ES-I3 (cell line): ENCODE measurements around the gene FBXL7.
"Not testable (repeated sequence)": the region's sequence is repeated elsewhere in the genome, so short reads cannot be mapped to it uniquely, and the experiment has no call there.

Experiments used
- H3K36me3 ChIP-seq: 2 replicates; pipeline ENCODE4 v1.6.1; 2013; ENCODE audit warnings: mild to moderate bottlenecking, low read length, control low read depth, moderate library complexity; ENCODE audit not compliant: insufficient read depth
- H3K4me1 ChIP-seq: 2 replicates; pipeline ENCODE4 v1.6.1; 2013; ENCODE audit warnings: mild to moderate bottlenecking, control low read depth, low read length; ENCODE audit not compliant: insufficient read depth
- H3K9ac ChIP-seq: 2 replicates; pipeline ENCODE4 v1.6.1; 2013; ENCODE audit warnings: low read depth, mild to moderate bottlenecking, low read length, moderate library complexity
- H3K9me3 ChIP-seq: 2 replicates; pipeline ENCODE4 v1.6.1; 2013; ENCODE audit warnings: mild to moderate bottlenecking, low read length, moderate library complexity; ENCODE audit not compliant: control insufficient read depth, insufficient read depth

The FBXL7 gene

DNA sequence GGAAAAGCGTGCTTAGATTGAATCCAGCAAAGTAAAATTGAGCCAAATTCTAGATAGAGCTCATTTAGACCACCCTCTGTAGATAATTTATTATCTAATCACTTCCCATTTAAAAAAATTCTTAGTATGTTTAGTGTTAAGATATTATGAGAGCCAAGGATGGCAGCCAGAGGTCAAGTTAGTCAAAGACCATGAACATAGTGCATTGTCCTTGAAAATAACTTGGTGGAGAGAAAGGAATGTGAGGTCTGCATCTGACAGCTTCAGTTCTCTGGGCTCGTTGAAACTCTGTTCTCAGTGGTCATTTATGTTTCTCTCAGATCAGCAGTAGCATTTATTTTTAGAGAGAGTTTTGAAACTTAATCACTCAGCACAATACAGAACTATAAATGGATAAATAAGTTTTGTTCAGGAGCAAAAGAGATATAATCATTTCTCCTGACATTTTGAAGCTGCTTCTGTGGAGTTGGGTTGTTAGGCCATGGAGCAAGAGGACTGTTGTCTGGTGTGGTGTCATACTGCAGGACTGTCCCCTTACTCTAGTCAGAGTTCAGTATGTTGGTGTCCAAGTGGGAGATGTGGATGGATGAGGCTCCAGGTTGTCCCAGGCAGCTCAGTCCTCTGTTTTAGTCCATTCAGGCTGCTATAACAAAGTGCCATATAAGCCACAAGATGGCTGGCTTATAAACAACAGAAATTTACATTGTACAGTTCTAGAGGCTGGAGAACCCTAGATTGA, 337.7 kb downstream of the FBXL7 start:
- H3K36me3 ChIP-seq, result no peaks in the 10 kb centered on the region
- no peak overlapping the region for H3K9ac ChIP-seq
- H3K9me3 ChIP-seq, result 0 out of 2 replicates have a peak, but pooled peaks cover 2% of the 10 kb centered on the region
- H3K4me1 ChIP-seq, result peaks cover 8% of the 10 kb centered on the region; the same call in 1 of the 2 replicates

DNA sequence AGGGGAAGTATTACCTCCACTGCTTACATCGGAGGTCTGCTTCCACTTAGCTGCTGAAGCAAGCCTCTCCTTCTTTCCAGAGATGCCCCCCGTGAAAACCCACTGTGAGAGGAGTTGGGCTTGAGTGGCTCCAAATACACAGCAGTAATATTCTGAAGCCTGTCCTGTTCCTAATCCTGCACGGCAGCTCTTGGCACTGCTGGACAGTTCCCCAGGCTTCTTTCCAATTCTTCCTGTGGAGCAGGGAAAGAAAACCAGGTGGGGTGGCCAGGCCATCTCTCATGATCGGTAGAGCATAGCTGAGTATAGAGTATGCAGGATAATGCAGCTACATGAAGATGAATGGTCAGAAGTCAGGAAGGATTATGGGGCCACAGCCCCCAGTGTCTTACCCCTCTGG, 344.3 kb downstream of the FBXL7 start:
- 0 out of 2 replicates have a peak, but pooled peaks cover 2% of the 10 kb centered on the region for H3K9me3 ChIP-seq
- no peak overlapping the region for H3K9ac ChIP-seq
- H3K4me1 ChIP-seq, result no peaks in the 10 kb centered on the region
- no peaks in the 10 kb centered on the region for H3K36me3 ChIP-seq

DNA sequence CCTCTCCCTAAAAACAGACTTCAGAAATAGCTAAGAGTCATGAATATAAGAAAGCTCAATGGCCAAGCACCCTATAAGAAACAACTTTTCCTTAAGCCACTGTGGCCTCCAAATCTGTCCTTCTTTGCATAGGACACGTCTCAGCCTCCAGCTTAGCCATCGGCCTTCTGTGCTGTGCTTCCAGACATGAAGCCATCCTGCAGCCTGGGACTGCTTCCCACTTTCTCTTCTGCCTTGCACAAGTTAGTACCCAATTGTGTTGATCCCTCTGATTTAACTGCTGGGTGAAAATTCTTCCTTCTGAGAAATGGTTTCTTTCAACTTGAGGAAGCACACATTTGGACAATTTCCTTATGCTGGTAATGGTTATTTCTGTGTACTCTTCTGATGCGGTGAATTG, 344.9 kb downstream of the FBXL7 start:
- no peak overlapping the region for H3K9ac ChIP-seq
- no peaks in the 10 kb centered on the region for H3K36me3 ChIP-seq
- no peaks in the 10 kb centered on the region for H3K4me1 ChIP-seq

DNA sequence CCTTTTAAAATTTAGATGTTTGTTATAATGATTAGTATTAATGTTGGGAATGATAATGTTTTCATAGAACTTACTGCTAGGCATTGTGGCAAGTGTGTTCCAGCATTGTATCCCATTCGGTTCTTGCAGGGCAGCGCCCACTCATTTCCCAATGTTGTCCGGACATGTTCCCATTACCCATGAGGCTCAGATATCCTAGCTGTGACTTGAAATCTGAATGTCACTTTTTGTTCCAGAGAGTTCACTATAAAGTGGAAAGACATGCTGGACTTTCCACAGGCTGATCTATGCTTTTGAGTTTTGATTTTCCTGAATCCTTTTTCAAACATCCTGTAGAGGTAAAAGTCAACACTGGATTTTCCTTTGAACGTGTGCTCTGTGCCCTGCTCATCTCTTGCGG, 350.6 kb downstream of the FBXL7 start:
- Histone ChIP-seq H3K9ac (no peak overlapping the region), H3K4me1 (no peaks in the 10 kb centered on the region), H3K9me3 (no peaks in the 10 kb centered on the region), H3K36me3 (no peaks in the 10 kb centered on the region)

More for the DNA sequence above, 344.9 kb downstream of the FBXL7 start:
- 0 out of 2 replicates have a peak, but pooled peaks cover 2% of the 10 kb centered on the region for H3K9me3 ChIP-seq

DNA sequence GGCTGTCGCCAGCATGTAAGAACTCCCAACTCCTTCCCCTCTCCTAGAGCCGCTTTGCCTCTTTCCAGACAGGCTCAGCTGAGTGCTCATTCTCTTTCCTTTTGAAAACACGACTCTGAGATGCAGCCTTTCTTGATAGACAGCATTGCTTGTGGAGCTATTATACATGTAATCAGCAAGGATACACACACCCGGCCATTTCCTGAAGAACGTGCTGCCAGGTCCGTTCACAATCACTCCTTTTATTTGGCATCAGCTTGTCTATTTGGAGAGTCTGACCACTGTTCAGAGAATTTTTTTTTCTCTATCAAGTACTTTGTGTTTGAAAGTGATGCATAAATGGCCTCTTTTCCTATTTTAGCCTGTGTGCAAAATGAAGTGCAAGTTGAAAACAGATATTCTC, 351.0 kb downstream of the FBXL7 start:
- no peaks in the 10 kb centered on the region for H3K36me3 ChIP-seq
- no peak overlapping the region for H3K9ac ChIP-seq
- no peaks in the 10 kb centered on the region for H3K4me1 ChIP-seq
- H3K9me3 ChIP-seq, result no peaks in the 10 kb centered on the region

DNA sequence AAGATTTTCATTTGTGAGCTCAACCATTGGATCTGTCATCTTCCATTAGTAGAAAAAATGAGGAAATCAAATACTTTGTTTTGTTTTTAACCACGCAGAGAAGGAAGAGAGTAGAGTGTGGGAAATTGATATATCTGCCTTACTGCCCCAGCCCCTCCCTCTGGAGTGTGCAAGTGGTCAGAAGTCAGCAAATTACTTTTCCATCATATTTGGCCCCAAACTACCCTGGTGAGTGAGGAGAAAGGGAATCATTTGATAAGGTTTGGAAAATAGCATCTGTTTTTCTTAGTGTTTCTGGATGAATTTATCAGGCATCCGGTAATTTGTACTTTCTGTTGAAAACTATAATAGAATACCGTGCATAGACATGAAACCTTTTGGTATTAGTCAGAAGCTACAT, 352.2 kb downstream of the FBXL7 start:
- H3K9me3 ChIP-seq, result no peaks in the 10 kb centered on the region
- no peaks in the 10 kb centered on the region for H3K36me3 ChIP-seq
- no peak overlapping the region for H3K9ac ChIP-seq
- no peaks in the 10 kb centered on the region for H3K4me1 ChIP-seq

DNA sequence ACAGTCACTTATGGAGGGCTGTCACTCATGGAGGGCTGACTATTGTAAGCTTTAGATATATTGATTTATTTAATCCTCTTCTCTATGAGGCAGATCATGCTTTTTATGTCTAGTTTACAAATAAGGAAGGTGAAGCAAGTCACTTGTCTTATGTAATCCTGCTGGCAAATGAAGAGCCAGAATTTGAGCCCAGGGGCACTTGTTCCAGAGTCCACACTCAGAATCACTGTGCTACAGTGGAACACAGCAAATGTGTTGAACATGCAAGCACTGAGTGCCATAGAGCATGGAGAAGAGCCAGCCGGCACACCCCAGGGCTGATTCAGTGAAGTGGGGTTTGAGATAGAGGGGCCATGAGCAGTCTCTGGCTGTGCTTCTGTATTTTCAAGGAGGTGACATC, 353.0 kb downstream of the FBXL7 start:
- Histone ChIP-seq H3K4me1 (no peaks in the 10 kb centered on the region), H3K9ac (no peak overlapping the region), H3K9me3 (no peaks in the 10 kb centered on the region), H3K36me3 (no peaks in the 10 kb centered on the region)

DNA sequence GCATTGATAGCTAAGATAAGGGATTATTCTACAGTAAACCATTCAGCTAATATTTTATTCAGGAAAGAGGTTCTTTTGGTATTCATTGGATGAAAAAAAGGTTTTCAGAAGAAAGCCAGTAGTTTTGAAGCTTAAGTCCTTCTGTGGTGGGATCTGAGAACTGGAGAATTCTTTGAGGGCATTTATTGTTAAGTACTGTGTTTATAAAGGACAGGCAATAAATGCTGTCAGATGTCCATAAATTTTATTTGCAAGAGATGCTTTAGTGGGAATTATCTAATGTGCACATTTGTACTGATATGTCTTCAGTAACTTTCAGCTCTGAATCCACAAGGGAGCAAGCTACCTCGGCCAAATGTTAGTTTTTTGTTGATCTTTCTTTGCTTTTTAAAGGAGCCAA, 358.3 kb downstream of the FBXL7 start:
- no peaks in the 10 kb centered on the region for H3K36me3 ChIP-seq
- H3K9me3 ChIP-seq, result no peaks in the 10 kb centered on the region
- H3K9ac ChIP-seq, result no peak overlapping the region
- H3K4me1 ChIP-seq, result no peaks in the 10 kb centered on the region

DNA sequence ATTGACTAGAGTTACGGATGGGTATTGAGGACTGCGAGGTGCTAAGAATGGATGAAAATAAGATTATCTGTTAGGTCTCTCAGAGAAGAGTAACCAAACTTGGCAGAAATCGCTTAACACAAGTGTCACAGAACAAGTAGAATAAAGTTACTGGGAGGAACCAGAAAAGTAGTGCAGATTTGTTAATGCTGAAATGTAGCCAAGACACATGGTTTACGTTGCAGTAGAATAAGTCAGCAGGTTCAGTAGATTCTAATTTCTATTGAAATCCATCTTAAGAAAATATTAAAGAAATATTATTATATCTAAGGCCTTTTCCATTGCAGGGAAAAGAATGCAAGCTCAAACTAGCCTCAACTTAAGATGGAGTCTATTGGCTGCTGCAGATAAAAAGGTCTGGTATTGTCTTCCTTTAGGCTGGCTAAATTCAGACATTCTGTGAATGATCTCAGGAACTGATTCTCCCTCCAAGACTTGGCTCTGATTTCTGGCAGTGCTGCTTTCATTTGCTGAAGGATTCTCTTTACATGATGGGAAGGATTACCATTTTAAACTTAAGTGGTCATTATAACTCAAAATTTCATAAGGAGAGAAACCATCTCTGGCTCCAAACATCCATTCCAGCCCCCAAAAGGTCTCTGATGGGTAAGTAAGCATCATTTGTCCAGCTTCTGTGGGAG, 364.7 kb downstream of the FBXL7 start:
- Histone ChIP-seq H3K4me1 (no peaks in the 10 kb centered on the region), H3K9ac (no peak overlapping the region), H3K36me3 (no peaks in the 10 kb centered on the region), H3K9me3 (no peaks in the 10 kb centered on the region)

DNA sequence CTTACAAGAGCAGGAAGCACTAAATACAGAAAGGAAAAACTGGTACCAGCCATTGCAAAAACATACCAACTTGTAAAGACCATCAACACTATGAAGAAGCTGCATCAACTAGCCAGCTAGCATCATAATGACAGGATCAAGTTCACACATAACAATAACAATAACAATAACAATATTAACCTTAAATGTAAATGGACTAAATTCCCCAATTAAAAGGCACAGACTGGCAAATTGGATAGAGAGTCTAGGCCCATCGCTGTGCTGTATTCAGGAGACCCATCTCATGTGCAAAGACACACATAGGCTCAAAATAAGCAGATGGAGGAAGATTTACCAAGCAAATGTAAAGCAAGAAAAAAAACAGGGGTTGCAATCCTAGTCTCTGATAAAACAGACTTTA, 372.3 kb downstream of the FBXL7 start:
- H3K4me1 ChIP-seq, H3K9ac ChIP-seq, H3K36me3 ChIP-seq: not testable (repeated sequence)

DNA sequence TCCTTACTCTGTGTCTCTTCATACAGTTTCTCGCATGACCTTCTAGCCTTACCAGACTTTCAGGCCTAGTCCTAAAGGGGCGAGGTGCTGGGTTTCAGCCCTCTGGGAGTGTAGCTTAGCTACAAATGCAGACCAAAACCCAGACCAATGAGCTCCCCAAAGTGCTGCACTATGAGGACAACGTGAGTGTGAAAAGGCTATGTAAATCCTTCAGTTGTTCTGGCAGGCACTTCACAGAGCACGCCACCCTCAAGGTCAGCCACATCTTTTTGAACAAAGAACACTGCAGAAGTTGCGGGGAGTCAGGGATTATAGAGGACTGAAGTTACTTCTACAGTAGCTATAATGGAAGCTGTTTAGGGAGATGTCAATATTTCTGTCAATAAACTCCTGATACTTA, 377.9 kb downstream of the FBXL7 start:
- H3K36me3 ChIP-seq, result no peaks in the 10 kb centered on the region
- H3K4me1 ChIP-seq, result no peaks in the 10 kb centered on the region
- H3K9me3 ChIP-seq, result no peaks in the 10 kb centered on the region
- no peak overlapping the region for H3K9ac ChIP-seq

More for the DNA sequence above, 372.3 kb downstream of the FBXL7 start:
- not testable (repeated sequence) for H3K9me3 ChIP-seq

DNA sequence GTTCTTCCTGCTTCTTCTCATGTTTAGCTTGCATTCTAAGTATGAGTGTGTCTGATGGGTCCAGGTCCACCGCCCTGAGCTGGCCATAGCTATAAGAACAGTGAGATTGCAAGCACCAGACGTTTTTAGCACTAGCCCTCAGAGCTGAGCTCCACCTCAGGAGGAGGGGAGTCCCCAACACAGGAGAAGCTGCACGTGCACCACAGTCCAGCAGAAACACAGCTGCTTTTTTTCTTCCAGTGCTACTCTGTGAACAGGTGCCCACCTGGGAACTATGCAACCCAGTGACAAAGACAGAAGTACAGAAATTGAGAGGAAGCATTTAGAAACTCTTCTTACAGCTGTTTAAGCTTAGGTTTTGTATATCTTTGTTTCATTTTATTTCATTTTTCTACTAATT, 380.2 kb downstream of the FBXL7 start:
- Histone ChIP-seq H3K36me3 (no peaks in the 10 kb centered on the region), H3K9me3 (no peaks in the 10 kb centered on the region), H3K9ac (no peak overlapping the region), H3K4me1 (no peaks in the 10 kb centered on the region)

DNA sequence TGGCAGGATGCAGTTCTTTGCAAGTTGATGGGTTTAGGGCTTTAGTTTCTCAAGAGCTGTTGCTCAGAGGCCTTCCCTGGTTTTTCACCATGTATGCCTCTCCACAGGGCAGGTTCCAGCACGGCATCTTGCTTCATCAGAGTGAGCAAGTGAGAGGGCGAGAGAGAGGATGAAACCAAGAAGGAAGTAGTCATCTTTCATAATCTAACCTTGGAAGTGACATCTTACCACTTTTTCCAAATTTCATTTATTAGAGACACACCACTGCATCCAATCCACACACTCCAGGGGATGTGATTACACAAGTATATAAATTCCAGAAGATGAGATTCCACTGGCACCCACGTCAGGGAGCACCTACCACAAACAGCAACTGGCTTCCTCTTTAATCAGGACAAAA, 385.2 kb downstream of the FBXL7 start:
- Histone ChIP-seq H3K4me1 (no peaks in the 10 kb centered on the region), H3K9me3 (no peaks in the 10 kb centered on the region), H3K36me3 (no peaks in the 10 kb centered on the region), H3K9ac (no peak overlapping the region)

DNA sequence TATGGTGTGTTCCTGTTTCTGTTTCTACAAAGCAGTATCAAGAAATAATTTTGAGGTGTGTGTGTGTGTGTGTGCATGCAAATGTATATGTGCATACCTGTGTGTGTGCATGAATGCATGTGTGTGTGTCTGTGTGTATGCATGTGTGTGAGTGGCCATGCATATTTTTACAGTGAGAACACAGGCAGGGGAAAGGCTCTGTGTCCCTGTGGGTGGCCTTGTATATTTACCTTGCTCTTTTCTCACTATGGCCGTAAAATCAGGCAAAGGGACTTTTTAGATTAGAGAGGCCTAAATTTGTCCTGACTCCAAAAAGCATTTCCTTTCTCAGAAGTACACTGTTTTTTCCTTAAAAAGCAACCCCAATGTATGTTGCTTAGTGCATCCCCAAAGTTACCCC, 386.2 kb downstream of the FBXL7 start:
- H3K36me3 ChIP-seq, result no peaks in the 10 kb centered on the region
- no peaks in the 10 kb centered on the region for H3K9me3 ChIP-seq
- no peaks in the 10 kb centered on the region for H3K4me1 ChIP-seq
- no peak overlapping the region for H3K9ac ChIP-seq

DNA sequence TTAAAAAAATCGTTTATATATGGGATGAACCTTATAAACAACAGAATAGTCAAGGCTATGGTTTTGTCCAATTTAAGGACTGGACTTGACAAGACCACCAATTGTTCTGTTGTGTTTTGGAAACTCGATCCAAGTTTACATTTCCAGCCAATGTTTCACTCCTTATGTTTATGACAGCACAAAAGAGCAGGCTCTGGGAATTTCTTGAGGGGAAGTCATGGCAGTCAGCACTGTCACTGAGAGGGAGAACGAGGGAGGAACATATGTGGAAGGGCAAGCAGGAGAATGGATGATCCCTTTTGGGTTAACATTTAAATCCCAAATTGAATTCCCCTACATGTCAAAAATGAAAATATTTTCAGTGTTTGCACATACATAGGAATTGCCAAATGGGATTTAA, 387.1 kb downstream of the FBXL7 start:
- H3K36me3 ChIP-seq, result no peaks in the 10 kb centered on the region
- no peaks in the 10 kb centered on the region for H3K4me1 ChIP-seq
- H3K9ac ChIP-seq, result no peak overlapping the region
- H3K9me3 ChIP-seq, result no peaks in the 10 kb centered on the region
